GM12892 (cell line): Measurements from ENCODE around the gene CRTAC1.

Experiments used
- POLR2A ChIP-seq: IDR thresholded peaks from 2 replicates; pipeline ENCODE4 v1.6.1; 2011; ENCODE audit warnings: low read depth, low read length, control low read depth
- POLR2AphosphoS5 ChIP-seq: IDR thresholded peaks from 2 replicates; pipeline ENCODE4 v1.6.1; 2011; ENCODE audit warnings: low read depth, low read length, control low read depth
- TAF1 ChIP-seq: IDR thresholded peaks from 2 replicates; pipeline ENCODE4 v1.6.1; 2011; ENCODE audit warnings: low read depth, mild to moderate bottlenecking, control low read depth, low read length, borderline replicate concordance

- no peak for TF ChIP-seq POLR2A
- TF ChIP-seq POLR2AphosphoS5 = no peak
- no peak for TF ChIP-seq TAF1
Measured at GRCh38 chr10:97880109-97880508, 150.3 kb downstream of the CRTAC1 start.
